Measurements from ENCODE around the gene ASXL3. TPM values are rescaled to one million over a fixed set of nuclear protein-coding genes. Genes with fewer than 3 reads are reported as not detected.

Gene ASXL3
- total RNA-seq, 1 donor from 2014 or later, result 8.2 TPM

GRCh38 chr18:33665641-33666040, 87.6 kb downstream of the ASXL3 start:
- Histone ChIP-seq H3K27ac (ENCODE audit: low read depth, low read length) (no peak overlapping the region), H3K4me3 (ENCODE audit: insufficient read depth, low read depth, low read length) (no peak overlapping the region), H3K27me3 (ENCODE audit: insufficient read depth, low read length) (no peaks in the 10 kb centered on the region), H3K36me3 (ENCODE audit: insufficient read depth, low read length) (no peaks in the 10 kb centered on the region), H2AFZ (ENCODE audit: low read depth, low read length) (no peak overlapping the region), H3K79me2 (ENCODE audit: insufficient read depth, low read length) (no peaks in the 10 kb centered on the region), H3K4me2 (ENCODE audit: low read length) (no peak overlapping the region), H3K9ac (ENCODE audit: low read length) (no peak overlapping the region), H3K4me1 (ENCODE audit: insufficient read depth, low read length) (no peaks in the 10 kb centered on the region), H3K9me3 (ENCODE audit: insufficient read depth, low read depth, low read length) (no peaks in the 10 kb centered on the region), H4K20me1 (ENCODE audit: insufficient read depth, low read length) (no peaks in the 10 kb centered on the region)
- no peaks in the 10 kb centered on the region for H3K27me3 Mint-ChIP-seq (ENCODE audit: low read depth, unreplicated experiment)
- H3K4me1 Mint-ChIP-seq (ENCODE audit: low read depth, unreplicated experiment), result no peaks in the 10 kb centered on the region
- no peak overlapping the region for H3K27ac Mint-ChIP-seq (ENCODE audit: unreplicated experiment)
- peaks cover 3% of the 10 kb centered on the region for H3K36me3 Mint-ChIP-seq (ENCODE audit: low read depth, unreplicated experiment)
- TF ChIP-seq EZH2 (IDR thresholded peaks at IDR 0.05; ENCODE audit: insufficient read depth, low read length) (no peak), CTCF (IDR thresholded peaks at IDR 0.05; ENCODE audit: insufficient read depth, low read depth, low read length) (no peak)
- DNase-seq (ENCODE audit: low read depth) (no peak), FAIRE-seq (no peak)
- no peaks in the 10 kb centered on the region for H3K9me3 Mint-ChIP-seq (ENCODE audit: unreplicated experiment)
- no peak overlapping the region for H3K4me3 Mint-ChIP-seq (ENCODE audit: unreplicated experiment)

- H3K4me1 ChIP-seq (ENCODE audit: insufficient read depth, low read length), result no peaks in the 10 kb centered on the region
- H3K9ac ChIP-seq (ENCODE audit: low read length), result no peak overlapping the region
- H3K27ac Mint-ChIP-seq (ENCODE audit: unreplicated experiment), result no peak overlapping the region
- no peaks in the 10 kb centered on the region for H3K9me3 ChIP-seq (ENCODE audit: insufficient read depth, low read depth, low read length)
- no peak overlapping the region for H3K4me2 ChIP-seq (ENCODE audit: low read length)
- FAIRE-seq (no peak), DNase-seq (ENCODE audit: low read depth) (no peak)
- no peaks in the 10 kb centered on the region for H3K79me2 ChIP-seq (ENCODE audit: insufficient read depth, low read length)
- H3K4me1 Mint-ChIP-seq (ENCODE audit: low read depth, unreplicated experiment), result no peaks in the 10 kb centered on the region
- no peak for TF ChIP-seq EZH2 (IDR thresholded peaks at IDR 0.05; ENCODE audit: insufficient read depth, low read length)
- no peak for TF ChIP-seq CTCF (IDR thresholded peaks at IDR 0.05; ENCODE audit: insufficient read depth, low read depth, low read length)
- H3K36me3 ChIP-seq (ENCODE audit: insufficient read depth, low read length), result no peaks in the 10 kb centered on the region
- no peak overlapping the region for H2AFZ ChIP-seq (ENCODE audit: low read depth, low read length)
- no peaks in the 10 kb centered on the region for H3K27me3 Mint-ChIP-seq (ENCODE audit: low read depth, unreplicated experiment)
- H3K9me3 Mint-ChIP-seq (ENCODE audit: unreplicated experiment), result no peaks in the 10 kb centered on the region
- peaks cover 6% of the 10 kb centered on the region for H3K36me3 Mint-ChIP-seq (ENCODE audit: low read depth, unreplicated experiment)
- no peak overlapping the region for H3K4me3 ChIP-seq (ENCODE audit: insufficient read depth, low read depth, low read length)
- H3K27me3 ChIP-seq (ENCODE audit: insufficient read depth, low read length), result no peaks in the 10 kb centered on the region
- H4K20me1 ChIP-seq (ENCODE audit: insufficient read depth, low read length), result no peaks in the 10 kb centered on the region
- H3K4me3 Mint-ChIP-seq (ENCODE audit: unreplicated experiment), result no peak overlapping the region
- H3K27ac ChIP-seq (ENCODE audit: low read depth, low read length), result no peak overlapping the region
Measured at GRCh38 chr18:33666915-33667314, 88.9 kb downstream of the ASXL3 start.

- Mint-ChIP-seq H3K4me3 (ENCODE audit: unreplicated experiment) (no peak overlapping the region), H3K9me3 (ENCODE audit: unreplicated experiment) (no peaks in the 10 kb centered on the region), H3K27ac (ENCODE audit: unreplicated experiment) (no peak overlapping the region), H3K36me3 (ENCODE audit: low read depth, unreplicated experiment) (peaks cover 6% of the 10 kb centered on the region), H3K4me1 (ENCODE audit: low read depth, unreplicated experiment) (no peaks in the 10 kb centered on the region), H3K27me3 (ENCODE audit: low read depth, unreplicated experiment) (no peaks in the 10 kb centered on the region)
- no peaks in the 10 kb centered on the region for H3K4me1 ChIP-seq (ENCODE audit: insufficient read depth, low read length)
- H3K9ac ChIP-seq (ENCODE audit: low read length), result no peak overlapping the region
- DNase-seq (ENCODE audit: low read depth) (no peak), FAIRE-seq (no peak)
- H3K4me3 ChIP-seq (ENCODE audit: insufficient read depth, low read depth, low read length), result no peak overlapping the region
- H3K27me3 ChIP-seq (ENCODE audit: insufficient read depth, low read length), result no peaks in the 10 kb centered on the region
- H4K20me1 ChIP-seq (ENCODE audit: insufficient read depth, low read length), result no peaks in the 10 kb centered on the region
- H3K4me2 ChIP-seq (ENCODE audit: low read length), result no peak overlapping the region
- TF ChIP-seq CTCF (IDR thresholded peaks at IDR 0.05; ENCODE audit: insufficient read depth, low read depth, low read length), result no peak
- TF ChIP-seq EZH2 (IDR thresholded peaks at IDR 0.05; ENCODE audit: insufficient read depth, low read length), result no peak
- H3K36me3 ChIP-seq (ENCODE audit: insufficient read depth, low read length), result no peaks in the 10 kb centered on the region
- no peak overlapping the region for H3K27ac ChIP-seq (ENCODE audit: low read depth, low read length)
- H2AFZ ChIP-seq (ENCODE audit: low read depth, low read length), result no peak overlapping the region
- H3K79me2 ChIP-seq (ENCODE audit: insufficient read depth, low read length), result no peaks in the 10 kb centered on the region
- no peaks in the 10 kb centered on the region for H3K9me3 ChIP-seq (ENCODE audit: insufficient read depth, low read depth, low read length)
Measured at GRCh38 chr18:33669589-33669988, 91.6 kb downstream of the ASXL3 start.
